Measurements from ENCODE around the gene EPB41L2. TPM values are rescaled to one million over a fixed set of nuclear protein-coding genes. Genes with fewer than 3 reads are reported as not detected.
"Not testable (repeated sequence)": the region's sequence is repeated elsewhere in the genome, so short reads cannot be mapped to it uniquely, and the experiment has no call there.

The EPB41L2 gene
- total and polyA plus RNA-seq, 5 donors: 30.2 to 120 (median 105) TPM

GRCh38 chr6:131017962-131018361, 45.1 kb downstream of the EPB41L2 start:
- ATAC-seq (no peak), DNase-seq (no peak)
- intact Hi-C loops (cut with DNase I): no loop called here
- no peak overlapping the region for H3K27ac ChIP-seq (ENCODE audit: low read length)
- H3K4me1 ChIP-seq (ENCODE audit: control insufficient read depth, insufficient read depth, low read length): peaks cover 3% of the 10 kb centered on the region
- H3K4me3 ChIP-seq (ENCODE audit: low read length): no peak overlapping the region
- no peaks in the 10 kb centered on the region for H3K9me3 ChIP-seq (ENCODE audit: control insufficient read depth, low read length)
- WGBS: 95% methylated on average over 3 of the region's 3 CpGs
- no peaks in the 10 kb centered on the region for H3K27me3 ChIP-seq (ENCODE audit: control insufficient read depth, insufficient read depth)

- peaks cover 3% of the 10 kb centered on the region for H3K4me1 ChIP-seq (ENCODE audit: control insufficient read depth, insufficient read depth, low read length)
- WGBS: 26% methylated on average over 3 of the region's 3 CpGs
- no peaks in the 10 kb centered on the region for H3K9me3 ChIP-seq (ENCODE audit: control insufficient read depth, low read length)
- ATAC-seq: peak; percentile 78 to 83
- no peak overlapping the region for H3K4me3 ChIP-seq (ENCODE audit: low read length)
- H3K27me3 ChIP-seq (ENCODE audit: control insufficient read depth, insufficient read depth): no peaks in the 10 kb centered on the region
- peak in 2 of 3 donors; percentile 42 to 56 for DNase-seq
- intact Hi-C loops (cut with DNase I): no loop called here
- H3K27ac ChIP-seq (ENCODE audit: low read length): no peak overlapping the region
Observed at GRCh38 chr6:131015630-131016263, 47.3 kb downstream of the EPB41L2 start.

GRCh38 chr6:131015025-131015591, 47.9 kb downstream of the EPB41L2 start:
- Histone ChIP-seq H3K4me3 (ENCODE audit: low read length) (no peak overlapping the region), H3K27ac (ENCODE audit: low read length) (no peak overlapping the region), H3K4me1 (ENCODE audit: control insufficient read depth, insufficient read depth, low read length) (peaks cover 3% of the 10 kb centered on the region), H3K27me3 (ENCODE audit: control insufficient read depth, insufficient read depth) (no peaks in the 10 kb centered on the region), H3K9me3 (ENCODE audit: control insufficient read depth, low read length) (no peaks in the 10 kb centered on the region)
- WGBS: 23% methylated on average over 4 of the region's 4 CpGs
- DNase-seq (no peak), ATAC-seq (no peak)
- intact Hi-C loops (cut with DNase I): no loop called here

- no peak overlapping the region for H3K4me3 ChIP-seq (ENCODE audit: low read length)
- no peaks in the 10 kb centered on the region for H3K9me3 ChIP-seq (ENCODE audit: control insufficient read depth, low read length)
- no peak overlapping the region for H3K27ac ChIP-seq (ENCODE audit: low read length)
- ATAC-seq (peak; percentile 85 to 88), DNase-seq (no peak)
- intact Hi-C loops (cut with DNase I): loop anchor here in 1 of 4 donors (5.0 kb wide), 1 partner anchor 48 kb away; the partner anchor contains the start of gene EPB41L2
- WGBS: 33% methylated on average over 5 of the region's 5 CpGs
- no peaks in the 10 kb centered on the region for H3K27me3 ChIP-seq (ENCODE audit: control insufficient read depth, insufficient read depth)
- peaks cover 3% of the 10 kb centered on the region for H3K4me1 ChIP-seq (ENCODE audit: control insufficient read depth, insufficient read depth, low read length)
Observed at GRCh38 chr6:131014080-131014776, 48.8 kb downstream of the EPB41L2 start.

GRCh38 chr6:131013495-131013894, 49.5 kb downstream of the EPB41L2 start:
- H3K4me1 ChIP-seq (ENCODE audit: control insufficient read depth, insufficient read depth, low read length): peaks cover 3% of the 10 kb centered on the region
- H3K9me3 ChIP-seq (ENCODE audit: control insufficient read depth, low read length): no peaks in the 10 kb centered on the region
- DNase-seq (peak in 1 of 3 donors; percentile 54), ATAC-seq (peak; percentile 74 to 80)
- H3K4me3 ChIP-seq (ENCODE audit: low read length): peak overlapping the region; percentile 39
- H3K27ac ChIP-seq (ENCODE audit: low read length): peak overlapping the region; percentile 35
- H3K27me3 ChIP-seq (ENCODE audit: control insufficient read depth, insufficient read depth): no peaks in the 10 kb centered on the region
- intact Hi-C loops (cut with DNase I): loop anchor here in 1 of 4 donors (5.0 kb wide), 1 partner anchor 49 kb away; the partner anchor contains the start of gene EPB41L2
- 28% methylated on average over 2 of the region's 2 CpGs for WGBS

GRCh38 chr6:131009790-131010189, 53.3 kb downstream of the EPB41L2 start:
- H3K9me3 ChIP-seq (ENCODE audit: control insufficient read depth, low read length): no peaks in the 10 kb centered on the region
- 85% methylated on average over 2 of the region's 2 CpGs for WGBS
- ATAC-seq: no peak
- H3K27ac ChIP-seq (ENCODE audit: low read length): no peak overlapping the region
- no peaks in the 10 kb centered on the region for H3K4me1 ChIP-seq (ENCODE audit: control insufficient read depth, insufficient read depth, low read length)
- no peak overlapping the region for H3K4me3 ChIP-seq (ENCODE audit: low read length)
- intact Hi-C loops (cut with DNase I): loop anchor here in 1 of 4 donors (5.0 kb wide), 1 partner anchor 53 kb away; the partner anchor contains the start of gene EPB41L2
- no peaks in the 10 kb centered on the region for H3K27me3 ChIP-seq (ENCODE audit: control insufficient read depth, insufficient read depth)
- no peak for DNase-seq

- H3K9me3 ChIP-seq (ENCODE audit: control insufficient read depth, low read length); H3K4me1 ChIP-seq (ENCODE audit: control insufficient read depth, insufficient read depth, low read length); ATAC-seq; H3K27ac ChIP-seq (ENCODE audit: low read length); intact Hi-C loops (cut with DNase I); H3K4me3 ChIP-seq (ENCODE audit: low read length); DNase-seq; H3K27me3 ChIP-seq (ENCODE audit: control insufficient read depth, insufficient read depth): not testable (repeated sequence)
- whole genome bisulfite sequencing: 89% methylated on average over 2 of the region's 2 CpGs
Observed at GRCh38 chr6:131008965-131009364, 54.1 kb downstream of the EPB41L2 start.

- peak in 1 of 3 donors; percentile 19 for DNase-seq
- ATAC-seq; intact Hi-C loops (cut with DNase I); H3K27me3 ChIP-seq (ENCODE audit: control insufficient read depth, insufficient read depth); H3K4me3 ChIP-seq (ENCODE audit: low read length); H3K9me3 ChIP-seq (ENCODE audit: control insufficient read depth, low read length); H3K4me1 ChIP-seq (ENCODE audit: control insufficient read depth, insufficient read depth, low read length); H3K27ac ChIP-seq (ENCODE audit: low read length): not testable (repeated sequence)
- 76% methylated on average over 5 of the region's 5 CpGs for WGBS
Observed at GRCh38 chr6:131007964-131008363, 55.1 kb downstream of the EPB41L2 start.

- H3K27ac ChIP-seq (ENCODE audit: low read length): no peak overlapping the region
- DNase-seq (no peak), ATAC-seq (no peak)
- H3K27me3 ChIP-seq (ENCODE audit: control insufficient read depth, insufficient read depth): no peaks in the 10 kb centered on the region
- 89% methylated on average over 5 of the region's 5 CpGs for WGBS
- intact Hi-C loops (cut with DNase I): no loop called here
- H3K4me3 ChIP-seq (ENCODE audit: low read length): no peak overlapping the region
- peaks cover 5% of the 10 kb centered on the region for H3K4me1 ChIP-seq (ENCODE audit: control insufficient read depth, insufficient read depth, low read length)
- no peaks in the 10 kb centered on the region for H3K9me3 ChIP-seq (ENCODE audit: control insufficient read depth, low read length)
Observed at GRCh38 chr6:131007286-131007685, 55.8 kb downstream of the EPB41L2 start.

- peaks cover 10% of the 10 kb centered on the region for H3K4me1 ChIP-seq (ENCODE audit: control insufficient read depth, insufficient read depth, low read length)
Observed at GRCh38 chr6:131005439-131006016, 57.5 kb downstream of the EPB41L2 start.

GRCh38 chr6:131004936-131005335, 58.1 kb downstream of the EPB41L2 start:
- intact Hi-C loops (cut with DNase I): no loop called here
- ATAC-seq: no peak
- no peak for DNase-seq
- Histone ChIP-seq H3K4me3 (ENCODE audit: low read length) (no peak overlapping the region), H3K27ac (ENCODE audit: low read length) (peak overlapping the region; percentile 21), H3K27me3 (ENCODE audit: control insufficient read depth, insufficient read depth) (no peaks in the 10 kb centered on the region), H3K9me3 (ENCODE audit: control insufficient read depth, low read length) (no peaks in the 10 kb centered on the region), H3K4me1 (ENCODE audit: control insufficient read depth, insufficient read depth, low read length) (peaks cover 10% of the 10 kb centered on the region)
- 58% methylated on average over 2 of the region's 2 CpGs for WGBS

More at GRCh38 chr6:131005439-131006016, 57.5 kb downstream of the EPB41L2 start:
- intact Hi-C loops (cut with DNase I): no loop called here
- H3K4me3 ChIP-seq (ENCODE audit: low read length): no peak overlapping the region
- H3K27ac ChIP-seq (ENCODE audit: low read length): no peak overlapping the region
- H3K9me3 ChIP-seq (ENCODE audit: control insufficient read depth, low read length): no peaks in the 10 kb centered on the region
- no peaks in the 10 kb centered on the region for H3K27me3 ChIP-seq (ENCODE audit: control insufficient read depth, insufficient read depth)
- WGBS: 69% methylated on average over 3 of the region's 3 CpGs
- DNase-seq: no peak
- ATAC-seq: no peak
